OCI-LY1 (cell line): Measurements from ENCODE around the gene PAX5.

Source experiments
- H2AFZ ChIP-seq: fragments of 200-600 bp; sonication (generic), shearing (Covaris generic); 2 replicates; pipeline ENCODE4 v1.6.0; 2014; ENCODE audit warnings: antibody characterized with exemption, mild to moderate bottlenecking, low read length
- H3F3A ChIP-seq: fragments of 200-600 bp; sonication (generic), shearing (Covaris generic); 2 replicates; pipeline ENCODE4 v1.6.0; 2014; ENCODE audit warnings: mild to moderate bottlenecking, antibody characterized with exemption, low read length, moderate library complexity; ENCODE audit not compliant: insufficient read depth
- H3K27ac ChIP-seq: fragments of 200-600 bp; sonication (generic); 2 replicates; pipeline ENCODE4 v1.5.1; 2014; ENCODE audit warnings: low read length, mixed run types, mild to moderate bottlenecking, low read depth; ENCODE audit not compliant: poor library complexity, severe bottlenecking
- H3K27me3 ChIP-seq: fragments of 200-600 bp; sonication (generic); 2 replicates; pipeline ENCODE4 v1.6.0; 2014; ENCODE audit warnings: antibody characterized with exemption, mild to moderate bottlenecking, low read length, moderate library complexity; ENCODE audit not compliant: insufficient read depth
- H3K36me3 ChIP-seq: fragments of 200-600 bp; sonication (generic); 2 replicates; pipeline ENCODE4 v1.6.1; 2014; ENCODE audit warnings: mild to moderate bottlenecking, antibody characterized with exemption, low read length, moderate library complexity, mixed read lengths; ENCODE audit not compliant: insufficient read depth
- H3K4me1 ChIP-seq: fragments of 200-600 bp; sonication (generic); 2 replicates; pipeline ENCODE4 v1.5.1; 2014; ENCODE audit warnings: mild to moderate bottlenecking, low read length, moderate library complexity; ENCODE audit not compliant: insufficient read depth, severe bottlenecking
- H3K4me2 ChIP-seq: fragments of 200-600 bp; sonication (generic), shearing (Covaris generic); 2 replicates; pipeline ENCODE4 v1.6.1; 2014; ENCODE audit warnings: low read length
- H3K4me3 ChIP-seq: fragments of 200-600 bp; sonication (generic); 2 replicates; pipeline ENCODE4 v1.5.1; 2014; ENCODE audit warnings: low read length, low read depth, mild to moderate bottlenecking, mixed read lengths; ENCODE audit not compliant: poor library complexity, severe bottlenecking
- H3K79me2 ChIP-seq: fragments of 200-600 bp; shearing (Covaris generic); 2 replicates; pipeline ENCODE4 v1.6.1; 2016; ENCODE audit warnings: mixed run types, low read length, mixed read lengths; ENCODE audit not compliant: insufficient read depth
- H3K9ac ChIP-seq: fragments of 200-600 bp; sonication (generic), shearing (Covaris generic); 2 replicates; pipeline ENCODE4 v1.6.1; 2014; ENCODE audit warnings: mild to moderate bottlenecking, low read length, mixed read lengths
- H3K9me2 ChIP-seq: fragments of 200-600 bp; sonication (generic), shearing (Covaris generic); 2 replicates; pipeline ENCODE4 v1.6.1; 2014; ENCODE audit warnings: low read depth, mild to moderate bottlenecking, low read length, mixed read lengths
- H3K9me3 ChIP-seq: fragments of 200-600 bp; shearing (Covaris generic); 2 replicates; pipeline ENCODE4 v1.6.1; 2014; ENCODE audit warnings: low read length, mixed read lengths
- H4K20me1 ChIP-seq: fragments of 200-600 bp; sonication (generic), shearing (Covaris generic); 2 replicates; pipeline ENCODE4 v1.6.0; 2016; ENCODE audit warnings: mild to moderate bottlenecking, low read length; ENCODE audit not compliant: insufficient read depth
- CTCF ChIP-seq: fragments of 200-600 bp; sonication (generic), shearing (Covaris generic); IDR thresholded peaks from 2 replicates; pipeline ENCODE4 v1.5.1; 2017; ENCODE audit warnings: mild to moderate bottlenecking, antibody characterized with exemption, low read length, moderate library complexity, mixed read lengths
- EZH2 ChIP-seq: fragments of 200-600 bp; sonication (generic), shearing (Covaris generic); IDR thresholded peaks from 2 replicates; pipeline ENCODE4 v1.8.0; 2017; ENCODE audit warnings: borderline replicate concordance, mixed run types, mild to moderate bottlenecking, antibody characterized with exemption, low read length, moderate library complexity, mixed read lengths

PAX5 gene

GRCh38 chr9:37062336-37062735 is 28.3 kb upstream of the PAX5 start:
- Histone ChIP-seq H3K79me2 (no peaks in the 10 kb centered on the region), H3K27me3 (no peaks in the 10 kb centered on the region), H2AFZ (no peak overlapping the region), H3F3A (no peaks in the 10 kb centered on the region), H3K36me3 (no peaks in the 10 kb centered on the region), H3K4me1 (peaks cover 50% of the 10 kb centered on the region), H4K20me1 (no peaks in the 10 kb centered on the region), H3K4me3 (no peak overlapping the region), H3K9me2 (no peaks in the 10 kb centered on the region), H3K9me3 (peaks cover under 1% of the 10 kb centered on the region; the same call in 1 of the 2 replicates), H3K27ac (peak overlapping the region; percentile 54), H3K4me2 (no peak overlapping the region), H3K9ac (no peak overlapping the region)
- TF ChIP-seq EZH2, result no peak
- no peak for TF ChIP-seq CTCF

GRCh38 chr9:37061768-37062167 is 27.7 kb upstream of the PAX5 start:
- Histone ChIP-seq H3F3A (no peaks in the 10 kb centered on the region), H3K27me3 (no peaks in the 10 kb centered on the region), H3K9ac (no peak overlapping the region), H3K79me2 (no peaks in the 10 kb centered on the region), H2AFZ (no peak overlapping the region), H3K4me1 (peaks cover 45% of the 10 kb centered on the region), H4K20me1 (no peaks in the 10 kb centered on the region), H3K36me3 (no peaks in the 10 kb centered on the region), H3K4me2 (no peak overlapping the region), H3K9me2 (no peaks in the 10 kb centered on the region), H3K4me3 (no peak overlapping the region), H3K9me3 (no peaks in the 10 kb centered on the region), H3K27ac (peak overlapping the region; percentile 54)
- TF ChIP-seq EZH2 (no peak), CTCF (no peak)

GRCh38 chr9:37060833-37061232 is 26.8 kb upstream of the PAX5 start:
- H3F3A ChIP-seq, result no peaks in the 10 kb centered on the region
- H3K4me3 ChIP-seq, result no peak overlapping the region
- no peak for TF ChIP-seq CTCF
- no peaks in the 10 kb centered on the region for H3K36me3 ChIP-seq
- H3K27me3 ChIP-seq, result no peaks in the 10 kb centered on the region
- H3K9me3 ChIP-seq, result no peaks in the 10 kb centered on the region
- no peak overlapping the region for H3K9ac ChIP-seq
- H4K20me1 ChIP-seq, result no peaks in the 10 kb centered on the region
- H3K4me2 ChIP-seq, result no peak overlapping the region
- no peaks in the 10 kb centered on the region for H3K79me2 ChIP-seq
- peaks cover 35% of the 10 kb centered on the region for H3K4me1 ChIP-seq
- H2AFZ ChIP-seq, result no peak overlapping the region
- H3K27ac ChIP-seq, result no peak overlapping the region
- no peaks in the 10 kb centered on the region for H3K9me2 ChIP-seq
